HepG2 (cell line): ENCODE results near the gene MRPL58. TPM values are rescaled to one million over a fixed set of nuclear protein-coding genes. Genes with fewer than 3 reads are reported as not detected.
A peak's percentile ranks its signal among the peaks of the same experiment; 100 is the strongest.

ENCODE experiments used
- ATF6 ChIP-seq: sonication (generic); formaldehyde crosslinking; conservative IDR thresholded peaks from 2 replicates; pipeline ENCODE4 v1.4.0; 2020; ENCODE audit warnings: missing genetic modification reagents
- DNMT1 ChIP-seq: sonication (generic); formaldehyde crosslinking; IDR thresholded peaks from 2 replicates; pipeline ENCODE4 v1.5.1; 2020; ENCODE audit warnings: mild to moderate bottlenecking, missing genetic modification reagents
- GLI4 ChIP-seq: sonication (generic); formaldehyde crosslinking; IDR thresholded peaks from 2 replicates; pipeline ENCODE4 v1.5.1; 2020; ENCODE audit warnings: missing genetic modification reagents, mild to moderate bottlenecking, moderate library complexity, borderline replicate concordance
- HOXA9 ChIP-seq: sonication (generic); formaldehyde crosslinking; IDR thresholded peaks from 2 replicates; pipeline ENCODE4 v1.8.1; 2022; ENCODE audit warnings: missing genetic modification reagents, mild to moderate bottlenecking, moderate library complexity, borderline replicate concordance
- IKZF5 ChIP-seq: IDR thresholded peaks from 2 replicates; pipeline ENCODE4 v1.6.1; 2018; ENCODE audit warnings: missing genetic modification reagents, mild to moderate bottlenecking, missing compliant biosample characterization
- IRF2 ChIP-seq: IDR thresholded peaks from 2 replicates; pipeline ENCODE4 v1.6.1; 2018; ENCODE audit warnings: missing genetic modification reagents, missing compliant biosample characterization
- MLXIP ChIP-seq: sonication (generic); formaldehyde crosslinking; IDR thresholded peaks from 2 replicates; pipeline ENCODE4 v1.9.0; 2021; ENCODE audit warnings: missing genetic modification reagents, borderline replicate concordance
- POLR2G ChIP-seq: fragments of 200-400 bp; formaldehyde crosslinking; IDR thresholded peaks from 2 replicates; pipeline ENCODE4 v1.6.1; 2018; ENCODE audit warnings: mild to moderate bottlenecking, low read depth, low read length, moderate library complexity
- PRDM15 ChIP-seq: sonication (generic); formaldehyde crosslinking; IDR thresholded peaks from 2 replicates; pipeline ENCODE4 v1.4.0; 2020; ENCODE audit warnings: missing genetic modification reagents
- RBM39 ChIP-seq: fragments of 200-400 bp; formaldehyde crosslinking; IDR thresholded peaks from one replicate; pipeline ENCODE4 v1.6.1; 2018; ENCODE audit warnings: antibody characterized with exemption, mild to moderate bottlenecking, low read depth, low read length; ENCODE audit not compliant: poor library complexity, severe bottlenecking
- SRSF9 ChIP-seq: fragments of 200-400 bp; formaldehyde crosslinking; IDR thresholded peaks from 2 replicates; pipeline ENCODE4 v1.6.1; 2018; ENCODE audit warnings: borderline replicate concordance, mild to moderate bottlenecking, low read depth, low read length; ENCODE audit not compliant: insufficient read depth, poor library complexity, severe bottlenecking
- ZBTB20 ChIP-seq: sonication (generic); formaldehyde crosslinking; IDR thresholded peaks from 2 replicates; pipeline ENCODE4 v1.8.1; 2023; ENCODE audit warnings: missing genetic modification reagents, low read depth, mild to moderate bottlenecking, borderline replicate concordance
- ZNF329 ChIP-seq: sonication (generic); formaldehyde crosslinking; IDR thresholded peaks from 2 replicates; pipeline ENCODE4 v1.9.0; 2021; ENCODE audit warnings: low read depth, mild to moderate bottlenecking, missing genetic modification reagents
- ZNF430 ChIP-seq: sonication (generic); formaldehyde crosslinking; IDR thresholded peaks from 2 replicates; pipeline ENCODE4 v1.9.0; 2021; ENCODE audit warnings: mild to moderate bottlenecking, missing genetic modification reagents
- ZNF614 ChIP-seq: IDR thresholded peaks from 2 replicates; pipeline ENCODE4 v1.6.1; 2018; ENCODE audit warnings: missing biosample characterization, missing genetic modification reagents, inconsistent platforms, borderline replicate concordance
- polyA plus RNA-seq, 8 experiments: library from polyadenylated mRNA; depleted of rRNA in 3 of 8; stranded (reverse) in 7 of 8; unstranded in 1 of 8; fragments of >200 nt; fragmentation: Illumina TruSeq in 4 of 8; extraction: Trizol in 4 of 8; gene quantifications; 2 replicates each; pipeline versions ENCODE4 v1.2.1 to v1.2.3, GENCODE V29; 2011 to 2016; ENCODE audit warnings: low read depth in 4 of 8, missing spikeins in 1 of 8, mixed read lengths in 1 of 8; ENCODE audit not compliant: insufficient read depth in 1 of 8
- total RNA-seq, 5 experiments: library from RNA; depleted of rRNA; stranded (reverse); fragments of >200 nt; fragmentation: Illumina TruSeq; extraction: Trizol; gene quantifications; 2 replicates each; pipeline ENCODE4 v1.2.3, GENCODE V29; 2016; ENCODE audit warnings: low read depth in 1 of 5
- TF ChIP-seq, protein P1 (sequence below): sonication (generic); formaldehyde crosslinking; IDR thresholded peaks from 2 replicates; pipeline ENCODE4 v1.5.0; 2020; ENCODE audit warnings: missing genetic modification reagents

Gene MRPL58
- total and polyA plus RNA-seq, 2 of the 13 experiments (the other 11 are each of a cell fraction or from before 2014, with no cell fraction given): 44.9 to 68.9 TPM

GRCh38 chr17:75033346-75034235 is 21.1 kb downstream of the MRPL58 start (continued):
- TF ChIP-seq, protein P1, sequence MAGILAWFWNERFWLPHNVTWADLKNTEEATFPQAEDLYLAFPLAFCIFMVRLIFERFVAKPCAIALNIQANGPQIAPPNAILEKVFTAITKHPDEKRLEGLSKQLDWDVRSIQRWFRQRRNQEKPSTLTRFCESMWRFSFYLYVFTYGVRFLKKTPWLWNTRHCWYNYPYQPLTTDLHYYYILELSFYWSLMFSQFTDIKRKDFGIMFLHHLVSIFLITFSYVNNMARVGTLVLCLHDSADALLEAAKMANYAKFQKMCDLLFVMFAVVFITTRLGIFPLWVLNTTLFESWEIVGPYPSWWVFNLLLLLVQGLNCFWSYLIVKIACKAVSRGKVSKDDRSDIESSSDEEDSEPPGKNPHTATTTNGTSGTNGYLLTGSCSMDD (CRISPR knock-in tag): no peak
- TF ChIP-seq ZNF329 (CRISPR knock-in tag): peak; percentile 57; the same call in 1 of the 2 replicates
- TF ChIP-seq ZBTB20 (CRISPR knock-in tag): peak; percentile 90
- TF ChIP-seq ZNF430 (CRISPR knock-in tag): peak; percentile 57; the same call in 1 of the 2 replicates
- TF ChIP-seq RBM39: no peak
- no peak for TF ChIP-seq MLXIP (CRISPR knock-in tag)
- peak; percentile 94 for TF ChIP-seq IKZF5 (CRISPR knock-in tag)
- 0 out of 2 replicates have a peak, but pooled peaks have one; percentile 56 for TF ChIP-seq DNMT1
- TF ChIP-seq POLR2G: no peak
- no peak for TF ChIP-seq SRSF9
- TF ChIP-seq ATF6 (CRISPR knock-in tag): peak; percentile 98
- TF ChIP-seq IRF2 (CRISPR knock-in tag): peak; percentile 92
- TF ChIP-seq ZNF614 (CRISPR knock-in tag): peak; percentile 95
- no peak for TF ChIP-seq GLI4 (CRISPR knock-in tag)
- TF ChIP-seq PRDM15 (CRISPR knock-in tag): no peak
- TF ChIP-seq HOXA9: no peak
